Hypothalamus (tissue), 51 donors: ENCODE results near the gene MOB2.

Source experiments
- DNase-seq, 51 donors: peaks; one replicate each; lab custom pipeline; 2025; lab: John Stamatoyannopoulos, UW

Gene MOB2

DNA sequence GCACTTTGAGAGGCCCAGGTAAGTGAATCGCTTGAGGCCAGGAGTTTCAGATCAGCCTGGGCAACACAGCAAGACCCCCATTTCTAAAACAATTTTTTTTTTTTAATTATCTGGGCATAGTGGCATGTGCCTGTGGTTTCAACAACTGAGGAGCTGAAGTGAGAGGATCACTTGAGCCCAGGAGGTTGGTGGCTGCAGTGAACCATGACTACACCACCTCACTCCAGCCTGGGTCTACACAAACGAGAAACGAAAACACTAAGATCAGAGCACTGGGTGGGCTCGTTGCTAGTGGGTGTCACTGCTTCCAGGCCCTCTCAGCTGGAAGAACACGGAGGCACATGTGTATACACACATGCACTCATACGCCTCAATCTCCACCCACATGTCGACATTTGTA lies 4.1 kb upstream of the MOB2 start:
- DNase-seq = no peak

DNA sequence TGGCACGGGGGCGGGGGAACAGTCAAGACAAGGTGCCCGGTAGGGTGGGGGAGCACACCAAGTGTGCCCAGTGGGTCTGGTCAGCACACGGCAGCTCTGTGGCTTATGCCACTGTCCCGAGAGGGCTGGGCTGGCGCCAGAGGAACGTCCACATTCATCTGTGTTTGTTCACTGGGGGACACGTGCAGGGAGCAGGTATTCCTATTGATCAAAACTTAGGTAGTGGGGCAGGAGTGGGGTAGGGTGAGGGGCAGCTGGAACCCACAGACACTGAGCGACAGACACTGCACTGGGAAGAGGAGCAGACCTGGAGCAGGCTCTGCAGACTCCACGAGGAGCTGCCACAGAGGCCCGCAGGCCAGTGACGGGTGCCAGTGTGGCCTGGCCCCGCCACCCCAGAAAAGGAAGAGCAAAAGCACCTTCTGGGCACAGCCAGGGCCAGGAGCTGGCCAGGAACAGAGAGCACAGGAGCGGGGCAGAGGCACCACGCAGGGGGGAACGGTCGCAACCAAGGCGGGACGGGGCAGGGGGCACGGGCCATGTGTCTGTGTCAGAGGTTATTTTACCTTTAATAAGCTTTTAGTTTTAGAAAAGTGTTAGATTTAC lies 2.1 kb upstream of the MOB2 start:
- DNase-seq = no peak

DNA sequence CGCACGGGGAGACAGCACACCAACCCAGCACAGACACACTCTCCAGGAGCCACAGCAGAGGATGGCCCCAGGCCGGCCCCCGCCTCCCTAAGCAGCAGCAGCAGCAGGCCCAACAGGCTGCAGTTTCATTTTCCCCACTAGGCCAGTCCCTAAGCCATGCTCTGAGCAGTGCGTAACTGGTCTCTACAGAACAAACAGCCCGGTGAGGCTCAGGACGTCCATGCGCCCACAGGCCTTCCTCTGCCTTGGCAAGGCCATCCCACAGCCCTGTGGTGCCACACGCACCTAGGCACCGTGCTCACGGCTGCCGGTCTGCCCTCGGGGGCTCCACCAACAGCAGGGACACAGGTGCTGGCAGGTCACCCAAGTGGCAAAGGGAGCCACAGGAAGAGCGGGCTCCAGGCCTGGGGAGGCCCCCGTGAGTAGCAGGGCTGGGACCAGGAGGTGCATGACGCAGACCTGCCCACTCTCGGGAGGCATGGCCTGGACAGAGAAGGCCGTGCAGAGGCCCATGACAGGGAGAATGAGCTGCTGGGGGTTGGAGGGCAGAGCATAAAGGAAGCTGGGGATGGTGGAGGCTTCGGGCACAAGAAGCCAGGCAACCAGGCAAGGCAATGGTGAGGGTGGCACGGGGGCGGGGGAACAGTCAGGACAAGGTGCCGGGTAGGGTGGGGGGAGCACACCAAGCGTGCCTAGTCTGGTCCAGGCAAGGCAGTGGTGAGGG lies 1.4 kb upstream of the MOB2 start:
- DNase-seq = no peak

DNA sequence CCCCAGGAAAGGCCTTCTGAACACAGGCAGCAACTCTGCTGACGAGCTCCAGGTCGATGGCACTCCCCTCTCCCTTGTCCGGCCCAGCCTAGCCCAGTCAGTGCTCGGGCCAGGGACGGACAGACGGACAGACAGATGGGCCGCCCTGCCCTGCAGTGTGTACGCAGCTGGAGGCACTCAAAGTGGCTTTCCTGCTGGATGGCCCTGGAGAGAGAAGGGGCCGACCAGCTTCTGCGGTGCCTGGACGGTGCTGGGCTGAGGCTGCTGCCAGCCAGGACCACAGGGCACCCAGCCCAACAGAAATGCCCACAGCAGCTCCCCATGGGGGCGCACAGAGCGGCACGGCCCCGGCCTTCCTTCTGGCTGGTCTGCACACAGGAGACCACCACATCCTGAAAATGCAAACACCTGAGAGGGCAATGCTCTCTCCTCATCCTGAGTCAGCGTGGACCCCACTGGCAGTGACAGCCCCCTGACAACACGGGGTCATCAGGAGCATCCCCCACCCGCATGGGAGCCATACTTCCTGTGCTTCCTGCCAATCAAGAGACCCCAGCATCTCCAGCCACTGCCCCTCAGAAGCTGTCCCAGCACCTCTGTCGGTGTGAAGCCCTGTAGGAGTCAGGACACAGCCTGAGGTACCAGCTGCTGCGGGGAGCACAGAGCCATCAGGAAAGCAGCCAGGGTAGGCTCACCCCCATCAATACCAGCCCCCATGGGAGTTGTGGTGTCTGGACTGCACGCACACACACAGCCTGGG lies 692 bp upstream of the MOB2 start:
- DNase-seq = no peak

DNA sequence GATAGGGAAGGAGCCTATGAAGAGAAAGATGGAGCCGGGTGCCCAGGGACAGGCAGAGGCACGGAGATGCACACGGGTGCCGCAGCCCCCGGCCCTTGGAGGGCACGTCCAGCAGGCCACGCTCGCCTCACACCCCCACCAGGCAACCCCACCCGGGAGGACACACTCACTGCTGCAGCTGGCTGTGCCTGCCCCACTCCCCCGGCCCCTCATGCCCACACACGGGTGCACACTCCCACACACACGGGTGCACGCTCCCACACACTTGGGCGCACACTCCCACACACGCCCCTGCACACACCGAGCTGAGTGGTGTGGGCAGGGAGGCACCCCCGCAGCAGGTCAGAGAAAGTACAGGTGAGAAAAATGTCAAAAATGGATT lies 1.1 kb downstream of the MOB2 start:
- DNase-seq = no peak

DNA sequence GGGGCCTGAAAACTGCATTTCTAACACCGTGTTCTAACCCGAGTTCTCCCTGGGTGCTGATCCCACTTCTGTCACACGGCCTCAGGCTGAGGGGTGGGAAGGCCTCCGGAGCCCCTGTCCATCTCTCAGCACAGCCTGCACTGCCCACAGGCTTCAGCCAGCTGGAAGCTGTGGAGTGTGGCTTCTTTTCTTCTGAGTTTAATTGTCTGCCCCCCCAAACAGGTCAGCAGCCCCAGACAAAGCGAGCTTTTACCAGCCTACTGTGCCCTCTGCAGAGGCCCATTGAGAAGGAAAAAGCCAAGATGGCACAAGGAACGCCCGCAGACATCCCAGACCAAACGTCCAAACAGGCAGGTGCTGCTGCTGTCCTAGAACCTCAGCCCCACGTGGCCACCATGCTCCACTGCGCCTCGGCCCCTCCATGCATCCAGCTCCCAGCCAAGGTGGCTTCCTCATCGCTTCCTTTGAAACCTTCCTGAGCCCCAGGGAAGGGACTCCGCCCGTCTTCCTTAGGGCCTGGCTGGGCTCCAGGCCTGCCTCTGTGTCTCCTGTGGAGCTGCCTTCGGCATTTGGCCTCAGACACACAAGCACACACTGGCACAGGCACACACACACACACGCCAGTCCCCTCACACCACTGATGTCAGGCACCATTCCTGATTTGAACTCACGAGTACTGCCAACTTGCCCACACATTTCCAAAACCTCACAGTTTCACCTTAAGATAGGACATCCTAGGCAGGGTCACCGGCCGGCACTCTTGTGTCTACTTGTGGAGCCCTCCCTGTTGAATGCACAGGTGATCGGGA lies 1.7 kb downstream of the MOB2 start:
- no peak for DNase-seq

DNA sequence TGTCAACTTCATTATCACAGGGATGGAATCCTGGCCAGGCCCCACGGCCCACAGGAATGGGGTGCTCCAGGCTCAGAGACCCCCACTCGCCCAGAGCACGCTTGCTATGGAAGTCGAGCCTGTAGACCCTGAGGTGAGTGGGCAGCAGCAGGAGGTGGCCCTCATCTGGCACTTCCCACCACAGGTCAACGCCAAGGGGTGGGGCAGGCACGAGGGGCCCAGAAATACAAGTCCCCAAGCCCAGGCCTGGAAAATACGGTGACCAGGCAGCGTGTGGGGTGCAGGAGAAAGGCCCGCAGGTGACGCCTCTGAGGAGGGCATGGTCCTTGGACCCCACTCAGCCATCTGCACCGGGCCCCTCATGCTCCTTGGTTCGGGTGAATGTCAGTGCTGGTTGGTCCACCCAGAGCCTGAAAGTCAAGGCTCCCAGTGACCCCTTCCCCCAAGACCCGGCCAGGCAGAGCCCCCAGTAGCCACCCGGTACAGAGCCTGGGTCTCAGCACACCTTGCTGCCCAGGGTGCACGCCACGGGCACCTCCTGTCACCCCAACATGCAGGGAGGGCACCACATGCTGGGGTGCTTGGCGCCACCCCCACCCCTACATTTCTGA lies 2.4 kb downstream of the MOB2 start:
- no peak for DNase-seq

DNA sequence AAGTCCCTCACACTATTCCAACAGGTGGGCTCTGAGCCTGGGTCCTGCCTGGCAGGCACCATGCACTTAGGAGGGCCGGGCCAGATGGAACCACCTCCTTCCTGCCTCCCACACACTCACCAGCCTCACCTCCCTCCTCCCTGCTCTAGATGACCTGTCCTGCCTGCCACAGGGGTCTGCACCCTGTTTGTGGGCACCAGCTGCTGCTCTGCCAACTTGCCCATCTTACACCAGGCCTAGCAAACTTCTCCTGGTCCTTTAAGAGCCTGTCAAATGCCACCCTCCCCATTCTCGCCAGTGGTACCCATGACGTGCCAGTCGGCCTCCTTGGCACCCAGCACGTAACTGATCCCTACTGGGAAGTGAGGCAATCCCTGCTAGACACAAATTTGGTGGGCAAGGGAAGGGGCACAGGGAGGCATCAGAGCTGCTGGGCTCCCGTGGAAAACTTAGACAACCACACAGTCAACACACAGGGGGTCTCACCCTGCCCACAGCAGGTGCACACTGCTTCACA lies 3.1 kb downstream of the MOB2 start:
- no peak for DNase-seq

DNA sequence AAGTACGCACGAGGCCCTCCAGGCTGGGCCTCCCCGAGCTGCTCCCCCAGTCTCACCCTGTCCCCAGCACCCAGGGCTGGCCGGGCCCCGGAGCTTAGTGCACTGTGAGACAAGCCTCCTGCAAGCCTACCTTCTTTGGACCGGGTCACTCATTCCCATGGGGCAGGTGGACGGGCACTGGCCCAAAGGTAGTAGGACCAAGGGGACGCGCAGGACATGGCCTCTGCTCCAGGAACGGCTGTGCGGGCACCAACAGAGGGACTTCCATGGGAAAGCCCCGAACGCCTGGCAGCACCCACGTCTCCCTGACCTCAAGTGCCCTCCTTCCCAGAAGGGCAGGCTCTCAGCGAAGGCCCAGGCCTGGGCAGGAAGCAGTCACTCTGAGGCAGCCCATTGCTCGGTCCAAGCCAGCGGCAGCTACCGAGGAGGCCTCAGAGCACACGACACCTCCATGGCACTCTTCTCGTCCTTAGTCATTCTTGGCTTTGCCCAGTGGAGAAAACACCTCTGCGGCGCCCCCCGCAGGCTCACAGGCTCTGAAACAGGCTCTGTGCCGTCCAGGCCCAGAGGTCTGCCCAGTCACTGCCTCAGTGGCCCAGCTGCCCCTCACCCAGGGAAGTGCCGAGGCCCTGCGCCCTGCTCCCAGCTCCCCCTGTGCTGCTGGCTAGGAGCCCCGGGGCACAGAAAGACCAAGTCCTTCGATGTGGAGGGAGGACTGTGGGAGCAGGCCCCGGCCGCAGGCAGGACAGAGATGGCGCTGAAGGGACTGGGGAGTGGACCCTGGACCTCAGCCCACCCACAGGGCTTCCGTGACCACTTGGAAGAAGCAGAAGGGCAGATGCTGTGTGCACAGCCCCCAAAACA lies 3.8 kb downstream of the MOB2 start:
- no peak for DNase-seq

DNA sequence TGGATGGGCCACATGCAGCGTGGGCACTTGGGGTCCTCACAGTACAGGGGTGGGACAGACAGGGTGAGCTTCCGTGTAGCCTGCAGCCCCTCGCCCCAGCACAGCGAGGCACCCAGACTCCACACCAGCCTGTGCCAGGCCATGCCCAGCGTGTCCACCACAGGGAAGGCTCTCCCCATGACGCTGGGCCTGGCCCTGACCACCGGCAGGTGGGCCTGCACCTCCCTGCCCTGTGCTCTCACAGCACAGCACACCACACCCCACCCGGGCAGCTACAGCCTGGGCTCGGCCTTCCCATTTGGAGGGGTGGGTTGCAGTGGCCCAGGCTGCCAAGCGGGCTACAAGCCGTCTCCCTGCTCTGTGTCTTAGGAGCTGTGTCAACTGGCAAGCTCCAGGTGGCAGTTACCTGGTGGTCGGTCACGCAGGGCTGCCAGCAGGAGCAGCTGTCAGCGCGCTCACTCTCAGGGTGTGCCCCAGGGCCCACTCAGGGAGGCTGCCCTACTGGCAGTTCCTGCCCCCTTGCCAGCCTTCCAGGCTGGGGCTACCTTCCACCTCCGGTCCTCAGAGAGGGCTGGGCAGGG lies 4.6 kb downstream of the MOB2 start:
- no peak for DNase-seq

DNA sequence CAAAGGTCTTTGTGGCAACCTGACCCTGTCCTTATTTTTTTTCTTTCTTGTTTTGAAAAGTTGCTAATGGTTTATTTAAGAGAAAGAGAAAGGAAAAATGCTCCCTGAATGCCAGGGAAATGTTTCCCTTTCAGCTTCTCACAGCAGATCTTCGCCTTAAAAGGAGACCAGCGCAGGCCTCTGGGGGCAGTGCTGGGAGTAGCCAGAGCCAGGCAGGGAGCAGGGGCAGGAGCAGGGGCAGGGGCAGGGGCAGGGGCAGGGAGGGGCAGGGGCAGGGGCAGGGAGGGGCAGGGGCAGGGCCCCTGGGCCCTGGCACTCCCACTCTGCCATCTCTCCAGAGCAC lies 5.1 kb downstream of the MOB2 start:
- no peak for DNase-seq

DNA sequence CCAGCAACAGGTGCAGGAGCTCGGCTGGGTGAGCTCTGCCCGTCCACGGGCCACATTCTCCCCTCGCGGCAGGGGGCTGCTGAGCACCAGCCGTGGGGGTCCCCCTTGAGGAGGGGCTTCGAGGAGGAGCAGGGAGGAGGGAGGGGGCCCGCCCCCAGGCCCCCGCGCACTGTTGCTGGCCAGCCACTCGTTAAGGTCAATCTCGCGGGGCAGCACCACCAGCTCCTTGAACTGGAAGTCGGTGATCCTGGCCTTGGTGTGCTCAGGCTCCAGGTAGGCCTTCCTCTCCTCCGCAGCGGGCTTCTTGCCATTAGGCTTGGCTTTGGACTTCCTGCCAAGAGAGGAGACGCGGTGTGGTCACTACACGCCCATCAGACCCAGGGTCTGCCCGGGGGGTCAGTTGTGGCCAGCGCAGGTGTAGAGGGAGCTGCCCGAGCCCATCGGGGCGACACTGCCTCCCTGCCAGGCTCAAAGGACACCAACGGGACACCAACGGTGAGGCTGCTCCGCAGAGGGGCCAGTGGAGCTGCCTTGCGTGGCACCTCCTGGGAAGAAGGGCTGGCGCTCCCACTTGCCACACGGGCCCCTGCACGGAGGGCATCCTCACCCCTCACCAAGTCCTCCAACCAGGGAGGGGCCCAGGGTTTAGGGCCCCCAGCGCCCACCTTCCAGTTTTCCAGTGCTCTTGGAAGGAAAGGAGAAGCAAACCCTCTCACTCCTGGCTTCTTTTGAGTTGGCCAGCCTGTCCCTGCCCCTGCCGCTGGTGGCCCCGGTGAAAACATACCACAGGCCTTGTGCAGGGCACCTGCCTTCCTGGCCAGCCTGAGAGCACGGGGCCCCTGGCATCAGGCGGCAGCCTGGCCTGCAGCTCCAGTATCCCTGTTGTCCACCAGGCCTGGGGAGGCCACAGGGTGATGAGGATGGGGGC lies 5.8 kb downstream of the MOB2 start:
- no peak for DNase-seq

DNA sequence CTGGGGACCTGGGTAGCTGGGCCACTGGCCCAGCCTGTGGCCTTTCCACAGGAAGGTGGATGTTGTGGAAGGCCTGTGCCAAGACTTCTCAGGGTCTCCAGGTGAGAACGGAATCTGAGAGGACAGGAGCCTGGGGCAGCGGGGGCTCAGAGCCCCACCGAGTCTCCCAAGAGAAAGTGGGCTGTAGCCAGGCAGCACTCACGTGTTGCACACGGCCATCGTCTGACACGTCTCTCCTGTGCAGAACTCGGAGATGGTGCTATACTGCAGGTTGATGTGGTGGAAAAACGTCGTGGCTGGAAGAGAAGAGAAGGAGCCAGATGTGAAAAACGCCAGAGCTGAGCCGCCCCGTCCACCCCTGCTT lies 6.4 kb downstream of the MOB2 start:
- DNase-seq = no peak

DNA sequence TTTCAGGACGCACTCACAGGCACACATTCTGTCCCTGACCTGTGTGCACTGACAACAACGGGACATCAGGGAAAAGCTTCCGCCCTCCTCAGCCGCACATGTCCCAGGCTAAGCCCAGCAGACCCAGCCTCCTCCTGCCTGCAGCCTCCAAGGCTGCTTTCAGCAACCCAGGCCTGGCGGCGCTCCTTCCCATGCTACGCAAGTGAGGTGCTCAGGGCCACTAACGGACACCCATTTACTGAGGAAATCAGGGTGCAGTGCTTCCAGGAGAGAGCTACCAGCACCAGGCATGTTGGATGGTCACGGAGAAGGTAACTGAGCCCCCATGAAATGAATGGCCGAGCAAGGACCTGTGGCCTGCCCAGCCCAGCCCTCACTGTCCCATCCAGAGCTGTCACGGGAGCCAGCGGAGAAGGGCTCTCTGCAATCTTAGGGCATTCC lies 6.9 kb downstream of the MOB2 start:
- DNase-seq = no peak

DNA sequence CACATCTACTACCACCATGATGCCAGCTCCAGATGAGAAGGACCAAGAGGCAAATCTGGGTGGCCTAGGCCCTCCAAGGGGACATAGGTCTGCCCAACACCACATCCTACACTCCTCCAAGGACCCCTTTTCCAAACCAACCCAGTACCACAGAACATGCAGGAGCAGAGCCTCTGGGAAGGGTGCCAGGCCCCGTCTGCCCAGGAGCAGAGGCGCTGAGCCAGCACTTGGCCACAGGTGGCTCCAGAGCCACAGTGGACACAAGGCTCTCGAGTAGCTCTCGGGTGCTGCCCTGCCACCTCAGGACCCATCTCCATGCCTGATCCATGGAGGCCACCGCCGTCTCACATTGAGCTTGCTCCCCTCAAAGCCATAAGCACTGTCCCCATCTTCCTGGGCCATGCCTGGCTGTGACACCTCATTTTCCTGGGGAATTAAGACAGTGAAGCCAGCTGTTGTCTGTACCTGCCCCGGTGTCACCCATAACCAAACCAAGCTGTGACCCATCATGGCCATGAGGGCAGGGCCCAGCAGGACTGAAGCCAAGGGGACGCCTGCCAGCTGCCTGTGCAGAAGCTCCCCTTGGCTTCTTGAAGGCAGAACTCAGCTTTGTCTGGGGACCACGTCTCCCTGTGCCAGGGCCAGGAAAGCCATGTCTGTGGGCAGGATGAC lies 7.4 kb downstream of the MOB2 start:
- DNase-seq = no peak

DNA sequence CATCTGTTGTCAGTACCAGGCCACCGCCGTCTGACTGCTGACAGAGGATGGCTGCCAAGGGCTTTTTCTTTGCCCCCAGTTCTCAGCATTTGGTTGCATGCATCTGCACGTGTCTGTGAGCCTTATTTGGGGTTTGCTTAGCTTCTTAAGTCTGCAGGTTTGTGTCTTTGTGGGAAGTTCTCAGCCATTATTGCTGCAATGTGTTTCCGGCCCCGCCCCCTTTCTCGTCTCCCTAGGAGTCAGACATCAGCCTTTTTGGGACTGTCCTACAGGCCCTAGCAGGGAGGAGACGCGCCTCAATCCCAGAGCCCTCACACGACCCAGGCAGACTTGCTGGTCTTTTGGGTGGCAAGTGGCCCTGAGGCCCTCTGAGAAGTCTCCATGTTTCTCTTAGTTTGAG lies 8.0 kb downstream of the MOB2 start:
- DNase-seq = no peak

DNA sequence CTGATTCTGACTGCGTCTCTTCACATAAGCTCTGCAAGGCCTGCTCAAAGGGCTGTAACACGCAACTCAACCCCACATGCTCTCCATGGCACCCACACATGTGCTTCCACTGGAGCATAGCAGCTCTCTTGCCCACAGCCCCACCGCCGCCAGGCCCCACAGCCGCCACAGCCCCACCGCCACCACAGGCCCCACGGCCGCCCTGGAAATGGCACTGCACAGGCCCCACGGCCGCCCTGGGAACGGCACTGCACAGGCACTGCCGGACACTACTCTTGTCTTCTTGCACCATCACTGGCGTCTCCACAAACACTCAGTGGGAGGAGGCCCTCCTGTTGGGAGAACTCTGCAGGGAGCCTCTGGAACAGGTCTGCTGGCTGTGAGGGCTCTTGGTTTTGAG lies 8.6 kb downstream of the MOB2 start:
- no peak for DNase-seq
